K562 (cell line): ENCODE data around the gene NFATC1. TPM values are rescaled to one million over a fixed set of nuclear protein-coding genes. Genes with fewer than 3 reads are reported as not detected.

ENCODE experiments used
- ATAC-seq: fragments of 200-7000 bp; cut with Tn5 transposase; 3 replicates; pipeline ENCODE4 v1.9.1; 2020; ENCODE audit warnings: moderate library complexity
- BruUV-seq: library from RNA; stranded (reverse); fragments of 400-500 nt; replicated peaks from 2 replicates; lab custom pipeline; 2021; lab: Mats Ljungman, UMichigan
- CTCF ChIA-PET: fragments of 300-600 bp; formaldehyde crosslinking; extraction: SDS; loops from one replicate; lab custom pipeline; 2021; ENCODE audit warnings: low intra/inter-chr PET ratio; lab: Yijun Ruan, JAX
- POLR2A ChIA-PET: fragments of 300-600, 350-650 bp; sonication (Branson Sonifier 250); formaldehyde crosslinking; extraction: SDS; loops from one replicate; lab custom pipeline; 2021; ENCODE audit warnings: antibody characterized with exemption, inconsistent platforms; lab: Yijun Ruan, JAX
- DNase-seq, 4 experiments: peaks; one replicate each; pipeline versions ENCODE4 v3.0.0 to v3.0.0-alpha.2; 2011 to 2018; ENCODE audit warnings: low spot score in 3 of 4, mixed read lengths in 3 of 4; ENCODE audit errors: extremely low read depth in 1 of 4
- FAIRE-seq: peaks from 2 replicates; lab custom pipeline; 2011; peaks lifted over from hg19 to GRCh38; lab: Jason Lieb, UNC
- H2AFZ ChIP-seq: 2 replicates; pipeline ENCODE4 v1.6.0; 2011; ENCODE audit warnings: low read depth, low read length, control low read depth, inconsistent platforms
- H3K27ac ChIP-seq: fragments of 200-600 bp; 3 replicates; pipeline ENCODE4 v1.8.0; 2011; ENCODE audit warnings: low read depth, mild to moderate bottlenecking, control low read depth, inconsistent platforms, low read length, moderate library complexity, mixed read lengths; ENCODE audit errors: extremely low read depth
- H3K27me3 ChIP-seq, 2 experiments: fragments of 300-600 bp in 1 of 2; 2 replicates in 1 of 2; 3 replicates in 1 of 2; pipeline versions ENCODE4 v1.6.0 to v1.8.0; 2011; ENCODE audit warnings: inconsistent platforms in 2 of 2, low read length in 2 of 2, mild to moderate bottlenecking in 1 of 2, mixed read lengths in 1 of 2, moderate library complexity in 1 of 2; ENCODE audit not compliant: control insufficient read depth in 2 of 2, insufficient read depth in 2 of 2
- H3K36me3 ChIP-seq: fragments of 300-600 bp; 3 replicates; pipeline ENCODE4 v1.8.0; 2011; ENCODE audit warnings: mild to moderate bottlenecking, low read length, inconsistent platforms; ENCODE audit not compliant: control insufficient read depth, insufficient read depth
- H3K4me1 ChIP-seq, 2 experiments: fragments of 200-600 bp in 1 of 2; replicated peaks in 1 of 2; 2 replicates in 1 of 2; 3 replicates in 1 of 2; pipeline versions ENCODE4 v1.5.1 to v1.8.0; 2011; ENCODE audit warnings: inconsistent platforms in 2 of 2, low read length in 2 of 2, mild to moderate bottlenecking in 1 of 2, mixed read lengths in 1 of 2, moderate library complexity in 1 of 2; ENCODE audit not compliant: control insufficient read depth in 2 of 2, insufficient read depth in 2 of 2
- H3K4me2 ChIP-seq: 2 replicates; pipeline ENCODE4 v1.6.1; 2011; ENCODE audit warnings: low read length, control low read depth, inconsistent platforms, mixed read lengths; ENCODE audit not compliant: insufficient read depth
- H3K4me3 ChIP-seq: fragments of 200-600 bp; sonication (generic), shearing (Covaris generic); 2 replicates; pipeline ENCODE4 v1.5.1; 2016; ENCODE audit warnings: control low read depth, inconsistent platforms
- H3K79me2 ChIP-seq: fragments of 200-600 bp; 3 replicates; pipeline ENCODE4 v1.8.0; 2011; ENCODE audit warnings: low read length, inconsistent platforms; ENCODE audit not compliant: control insufficient read depth, insufficient read depth
- H3K9ac ChIP-seq, 2 experiments: 2 replicates each; pipeline versions ENCODE4 v1.6.0 to v1.6.1; 2011; ENCODE audit warnings: low read depth in 2 of 2, low read length in 2 of 2, control low read depth in 1 of 2, inconsistent platforms in 1 of 2, mild to moderate bottlenecking in 1 of 2, mixed read lengths in 1 of 2; ENCODE audit not compliant: insufficient read depth in 1 of 2
- H3K9me1 ChIP-seq: one replicate; pipeline ENCODE4 v1.6.0; 2011; ENCODE audit warnings: inconsistent platforms, mild to moderate bottlenecking, low read length, moderate library complexity; ENCODE audit not compliant: control insufficient read depth, insufficient read depth
- H3K9me3 ChIP-seq: replicated peaks from 2 replicates; pipeline ENCODE4 v1.5.1; 2011; ENCODE audit warnings: low read depth, low read length, inconsistent platforms; ENCODE audit not compliant: control insufficient read depth, insufficient read depth
- H4K20me1 ChIP-seq: replicated peaks from 2 replicates; pipeline ENCODE4 v1.6.1; 2011; ENCODE audit warnings: low read length, inconsistent platforms, mixed read lengths; ENCODE audit not compliant: control insufficient read depth, insufficient read depth
- CEBPB ChIP-seq: fragments of 450-650 bp; IDR thresholded peaks from 2 replicates; pipeline ENCODE4 v1.6.1; 2016; ENCODE audit warnings: missing genetic modification characterization, missing compliant biosample characterization
- CHCHD3 ChIP-seq: fragments of 250-450 bp; sonication (Bioruptor Pico); IDR thresholded peaks from 2 replicates; pipeline ENCODE4 v2.1.2; 2022; ENCODE audit warnings: mild to moderate bottlenecking
- HEY1 ChIP-seq: fragments of 250-450 bp; sonication (Bioruptor Pico); IDR thresholded peaks from 2 replicates; pipeline ENCODE4 v1.5.0; 2020; ENCODE audit warnings: mild to moderate bottlenecking, moderate library complexity, borderline replicate concordance
- ILK ChIP-seq: fragments of 450-650 bp; IDR thresholded peaks from 2 replicates; pipeline ENCODE4 v1.6.1; 2016; ENCODE audit warnings: missing genetic modification characterization, low read depth, mild to moderate bottlenecking, missing compliant biosample characterization, moderate library complexity, borderline replicate concordance
- KDM2B ChIP-seq: fragments of 250-450 bp; sonication (Bioruptor Pico); IDR thresholded peaks from 2 replicates; pipeline ENCODE4 v1.8.0; 2021; ENCODE audit warnings: mild to moderate bottlenecking, moderate library complexity
- NFIC ChIP-seq: fragments of 450-650 bp; IDR thresholded peaks from 2 replicates; pipeline ENCODE4 v1.6.1; 2017; ENCODE audit warnings: mild to moderate bottlenecking, inconsistent platforms
- RBFOX2 ChIP-seq: fragments of 200-400 bp; formaldehyde crosslinking; IDR thresholded peaks from 2 replicates; pipeline ENCODE4 v1.6.1; 2017; ENCODE audit warnings: low read depth, mild to moderate bottlenecking, low read length, moderate library complexity
- ZFPM2 ChIP-seq: fragments of 250-450 bp; sonication (Bioruptor Pico); IDR thresholded peaks from 2 replicates; pipeline ENCODE4 v1.5.1; 2022; ENCODE audit warnings: mild to moderate bottlenecking
- ZNF239 ChIP-seq: fragments of 250-450 bp; sonication (Bioruptor Pico); IDR thresholded peaks from 2 replicates; pipeline ENCODE4 v1.4.0; 2020; ENCODE audit warnings: mild to moderate bottlenecking
- WGBS: fragments of 100-300 bp; shearing (Covaris generic); methylation state at CpG from one replicate; pipeline ENCODE4 v1.1.6; 2016; ENCODE audit warnings: low coverage, mixed read lengths; ENCODE audit not compliant: insufficient coverage; ENCODE audit errors: missing lambda C conversion rate; 5-methylcytosine and 5-hydroxymethylcytosine counted together
- in situ Hi-C: fragments of 300-500 bp; cut with MboI; formaldehyde crosslinking; loops from 4 replicates; pipeline ENCODE4 v1.15.0; 2018; ENCODE audit warnings: inconsistent platforms, mixed read lengths
- intact Hi-C: fragments of 100-400 bp; cut with micrococcal nuclease; formaldehyde crosslinking; loops from 2 replicates; pipeline ENCODE4 v1.14.2; 2022
- polyA plus RNA-seq, 8 experiments: library from polyadenylated mRNA; depleted of rRNA in 4 of 8; stranded (reverse) in 5 of 8; unstranded in 3 of 8; fragments of >200 nt; fragmentation: Nextera tagmentation in 2 of 8; fragmentation: Illumina TruSeq in 1 of 8; extraction: Ambion mirVana in 2 of 8; extraction: Trizol in 1 of 8; gene quantifications; 2 replicates each; pipeline versions ENCODE4 v1.2.1 to v1.2.3, GENCODE V29; 2011 to 2014; ENCODE audit warnings: inconsistent platforms in 1 of 8, missing spikeins in 1 of 8
- total RNA-seq, 7 experiments: library from RNA; depleted of rRNA in 6 of 7; stranded (reverse); fragments of >200 nt in 6 of 7; fragmentation: Illumina TruSeq in 2 of 7; extraction: Trizol in 2 of 7; gene quantifications; 2 replicates each; pipeline versions ENCODE4 v1.2.1 to v1.2.3, GENCODE V29; 2011 to 2021; ENCODE audit warnings: low replicate concordance in 1 of 7
- TF ChIP-seq, protein P1 (sequence below): fragments of 450-650 bp; conservative IDR thresholded peaks from 2 replicates; pipeline ENCODE4 v1.6.1; 2016; ENCODE audit warnings: missing genetic modification characterization, low read depth, mild to moderate bottlenecking, missing compliant biosample characterization, moderate library complexity
- TF ChIP-seq, protein P2 (sequence below), 2 experiments: fragments of 450-650 bp; IDR thresholded peaks; 2 replicates each; pipeline ENCODE4 v1.6.1; 2016

The NFATC1 gene
- total and polyA plus RNA-seq, 9 of the 15 experiments (the other 6 are each of a cell fraction or from before 2014, with no cell fraction given), result 1.1 to 16.4 (median 2.5) TPM

DNA sequence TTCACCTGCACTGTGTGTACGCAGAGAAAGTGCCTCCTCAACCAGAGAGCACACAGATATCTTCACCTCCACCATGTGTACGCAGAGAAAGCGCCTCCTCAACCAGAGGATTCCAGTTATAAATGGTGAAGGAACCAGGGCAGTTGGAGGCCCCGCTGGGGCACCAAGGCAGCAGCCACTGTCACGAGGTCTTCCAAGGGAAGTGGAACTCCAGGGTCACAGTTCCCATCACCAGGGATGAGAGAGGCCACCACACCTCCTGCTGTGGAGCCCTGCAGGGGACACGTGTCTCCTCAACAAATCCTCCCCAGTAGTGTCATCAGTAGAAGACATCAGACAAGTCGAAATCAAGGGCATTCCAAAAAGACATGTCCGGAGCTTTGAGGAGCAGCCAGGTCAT is 28.2 kb upstream of the NFATC1 start (continued):
- TF ChIP-seq ZFPM2 (CRISPR knock-in tag), result no peak
- no peak for TF ChIP-seq ILK (tag)
- TF ChIP-seq, protein P1, sequence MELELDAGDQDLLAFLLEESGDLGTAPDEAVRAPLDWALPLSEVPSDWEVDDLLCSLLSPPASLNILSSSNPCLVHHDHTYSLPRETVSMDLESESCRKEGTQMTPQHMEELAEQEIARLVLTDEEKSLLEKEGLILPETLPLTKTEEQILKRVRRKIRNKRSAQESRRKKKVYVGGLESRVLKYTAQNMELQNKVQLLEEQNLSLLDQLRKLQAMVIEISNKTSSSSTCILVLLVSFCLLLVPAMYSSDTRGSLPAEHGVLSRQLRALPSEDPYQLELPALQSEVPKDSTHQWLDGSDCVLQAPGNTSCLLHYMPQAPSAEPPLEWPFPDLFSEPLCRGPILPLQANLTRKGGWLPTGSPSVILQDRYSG (tag), result no peak
- TF ChIP-seq HEY1 (CRISPR knock-in tag), result no peak
- TF ChIP-seq ZNF239 (CRISPR knock-in tag), result no peak
- no peak for TF ChIP-seq CEBPB
- TF ChIP-seq, protein P2, sequence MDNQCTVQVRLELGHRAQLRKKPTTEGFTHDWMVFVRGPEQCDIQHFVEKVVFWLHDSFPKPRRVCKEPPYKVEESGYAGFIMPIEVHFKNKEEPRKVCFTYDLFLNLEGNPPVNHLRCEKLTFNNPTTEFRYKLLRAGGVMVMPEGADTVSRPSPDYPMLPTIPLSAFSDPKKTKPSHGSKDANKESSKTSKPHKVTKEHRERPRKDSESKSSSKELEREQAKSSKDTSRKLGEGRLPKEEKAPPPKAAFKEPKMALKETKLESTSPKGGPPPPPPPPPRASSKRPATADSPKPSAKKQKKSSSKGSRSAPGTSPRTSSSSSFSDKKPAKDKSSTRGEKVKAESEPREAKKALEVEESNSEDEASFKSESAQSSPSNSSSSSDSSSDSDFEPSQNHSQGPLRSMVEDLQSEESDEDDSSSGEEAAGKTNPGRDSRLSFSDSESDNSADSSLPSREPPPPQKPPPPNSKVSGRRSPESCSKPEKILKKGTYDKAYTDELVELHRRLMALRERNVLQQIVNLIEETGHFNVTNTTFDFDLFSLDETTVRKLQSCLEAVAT (IDR thresholded peaks at IDR 0.05), result no peak

DNA sequence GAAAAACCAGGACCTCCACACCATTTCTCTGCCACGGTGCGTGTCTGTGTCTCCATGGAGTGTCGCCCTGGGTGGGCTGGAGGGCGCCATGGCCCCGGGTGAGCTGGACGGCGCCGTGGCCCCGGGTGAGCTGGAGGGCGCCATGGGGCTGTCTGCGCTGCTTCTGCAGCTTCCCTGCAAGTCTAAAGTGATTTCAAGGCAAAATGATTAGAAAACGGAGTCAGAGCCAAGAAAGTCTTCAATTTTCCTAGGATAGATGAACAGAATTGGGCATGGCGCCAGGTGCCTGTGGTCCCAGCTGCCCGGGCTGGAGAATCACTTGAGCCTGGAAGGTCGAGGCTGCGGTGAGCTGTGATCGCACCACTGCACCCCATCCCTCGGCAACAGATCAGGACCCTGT is 27.7 kb upstream of the NFATC1 start:
- BruUV-seq, result no TSS peak
- TF ChIP-seq NFIC (peak; percentile 28; the same call in 1 of the 2 replicates), KDM2B (CRISPR knock-in tag) (no peak), CHCHD3 (CRISPR knock-in tag) (no peak), RBFOX2 (no peak)
- in situ Hi-C loops (no loop called here), intact Hi-C loops (no loop called here)
- Histone ChIP-seq H3K4me1 (no peaks in the 10 kb centered on the region), H3K27ac (no peak overlapping the region), H3K27me3 (no peaks in the 10 kb centered on the region), H4K20me1 (no peaks in the 10 kb centered on the region), H3K79me2 (no peaks in the 10 kb centered on the region), H3K4me3 (no peak overlapping the region), H2AFZ (no peak overlapping the region), H3K36me3 (no peaks in the 10 kb centered on the region), H3K4me2 (no peak overlapping the region), H3K9me1 (no peaks in the 10 kb centered on the region), H3K9me3 (no peaks in the 10 kb centered on the region), H3K9ac (no peak overlapping the region)
- ATAC-seq (no peak), FAIRE-seq (no peak), DNase-seq (no peak)
- CTCF ChIA-PET, result no interaction called here
- POLR2A ChIA-PET, result no interaction called here
- WGBS, result 100% methylated on average over 1 of the region's 18 CpGs
